ENCODE data around the gene ELOVL6.

The ELOVL6 gene

GRCh38 chr4:110109455-110109854 lies 89.0 kb downstream of the ELOVL6 start:
- H3K4me2 ChIP-seq (ENCODE audit: low read length), result no peak overlapping the region
- H3K4me1 ChIP-seq (ENCODE audit: low read length), result peaks cover 39% of the 10 kb centered on the region
- H3K36me3 ChIP-seq (replicated peaks; ENCODE audit: low read depth, low read length), result peaks cover 13% of the 10 kb centered on the region
- no peak overlapping the region for H3K9ac ChIP-seq (ENCODE audit: low read length)
- H4K20me1 ChIP-seq (ENCODE audit: insufficient read depth, low read length), result no peaks in the 10 kb centered on the region
- TF ChIP-seq EZH2phosphoT487 (IDR thresholded peaks at IDR 0.05; ENCODE audit: low read depth) (no peak), CTCF (IDR thresholded peaks at IDR 0.05; ENCODE audit: low read depth, low read length) (no peak)
- H3K9me3 ChIP-seq (ENCODE audit: insufficient read depth, low read length), result peaks cover 9% of the 10 kb centered on the region; the same call in 1 of the 2 replicates
- no peaks in the 10 kb centered on the region for H3K27me3 ChIP-seq (ENCODE audit: low read depth, low read length)
- no peaks in the 10 kb centered on the region for H3K79me2 ChIP-seq (ENCODE audit: low read length)
- no peak overlapping the region for H3K27ac ChIP-seq (ENCODE audit: low read length)
- H2AFZ ChIP-seq (ENCODE audit: low read depth, low read length), result no peak overlapping the region
- H3K4me3 ChIP-seq (ENCODE audit: low read length), result no peak overlapping the region

- Histone ChIP-seq H2AFZ (ENCODE audit: low read depth, low read length) (no peak overlapping the region), H3K27ac (ENCODE audit: low read length) (no peak overlapping the region), H3K4me2 (ENCODE audit: low read length) (no peak overlapping the region), H3K36me3 (replicated peaks; ENCODE audit: low read depth, low read length) (peaks cover 13% of the 10 kb centered on the region), H3K27me3 (ENCODE audit: low read depth, low read length) (no peaks in the 10 kb centered on the region), H3K79me2 (ENCODE audit: low read length) (no peaks in the 10 kb centered on the region), H4K20me1 (ENCODE audit: insufficient read depth, low read length) (no peaks in the 10 kb centered on the region), H3K9me3 (ENCODE audit: insufficient read depth, low read length) (peaks cover 9% of the 10 kb centered on the region; the same call in 1 of the 2 replicates), H3K4me1 (ENCODE audit: low read length) (peaks cover 36% of the 10 kb centered on the region), H3K9ac (ENCODE audit: low read length) (no peak overlapping the region), H3K4me3 (ENCODE audit: low read length) (no peak overlapping the region)
- TF ChIP-seq EZH2phosphoT487 (IDR thresholded peaks at IDR 0.05; ENCODE audit: low read depth), result no peak
- no peak for TF ChIP-seq CTCF (IDR thresholded peaks at IDR 0.05; ENCODE audit: low read depth, low read length)
These were observed 89.5 kb downstream of the ELOVL6 start for GRCh38 chr4:110108960-110109359.

GRCh38 chr4:110108422-110108821 lies 90.0 kb downstream of the ELOVL6 start:
- no peak overlapping the region for H3K4me3 ChIP-seq (ENCODE audit: low read length)
- TF ChIP-seq CTCF (IDR thresholded peaks at IDR 0.05; ENCODE audit: low read depth, low read length) (no peak), EZH2phosphoT487 (IDR thresholded peaks at IDR 0.05; ENCODE audit: low read depth) (no peak)
- H3K36me3 ChIP-seq (replicated peaks; ENCODE audit: low read depth, low read length), result peaks cover 13% of the 10 kb centered on the region
- H3K4me2 ChIP-seq (ENCODE audit: low read length), result no peak overlapping the region
- H4K20me1 ChIP-seq (ENCODE audit: insufficient read depth, low read length), result no peaks in the 10 kb centered on the region
- H3K27ac ChIP-seq (ENCODE audit: low read length), result no peak overlapping the region
- H2AFZ ChIP-seq (ENCODE audit: low read depth, low read length), result no peak overlapping the region
- no peaks in the 10 kb centered on the region for H3K27me3 ChIP-seq (ENCODE audit: low read depth, low read length)
- peaks cover 36% of the 10 kb centered on the region for H3K4me1 ChIP-seq (ENCODE audit: low read length)
- H3K79me2 ChIP-seq (ENCODE audit: low read length), result no peaks in the 10 kb centered on the region
- peaks cover 9% of the 10 kb centered on the region; the same call in 1 of the 2 replicates for H3K9me3 ChIP-seq (ENCODE audit: insufficient read depth, low read length)
- H3K9ac ChIP-seq (ENCODE audit: low read length), result no peak overlapping the region

GRCh38 chr4:110107866-110108265 lies 90.5 kb downstream of the ELOVL6 start:
- no peak overlapping the region for H2AFZ ChIP-seq (ENCODE audit: low read depth, low read length)
- no peaks in the 10 kb centered on the region for H3K79me2 ChIP-seq (ENCODE audit: low read length)
- TF ChIP-seq EZH2phosphoT487 (IDR thresholded peaks at IDR 0.05; ENCODE audit: low read depth) (no peak), CTCF (IDR thresholded peaks at IDR 0.05; ENCODE audit: low read depth, low read length) (no peak)
- H3K4me2 ChIP-seq (ENCODE audit: low read length), result no peak overlapping the region
- H3K27ac ChIP-seq (ENCODE audit: low read length), result no peak overlapping the region
- no peak overlapping the region for H3K4me3 ChIP-seq (ENCODE audit: low read length)
- H3K4me1 ChIP-seq (ENCODE audit: low read length), result peaks cover 36% of the 10 kb centered on the region
- no peak overlapping the region for H3K9ac ChIP-seq (ENCODE audit: low read length)
- H3K27me3 ChIP-seq (ENCODE audit: low read depth, low read length), result no peaks in the 10 kb centered on the region
- no peaks in the 10 kb centered on the region for H4K20me1 ChIP-seq (ENCODE audit: insufficient read depth, low read length)
- H3K36me3 ChIP-seq (replicated peaks; ENCODE audit: low read depth, low read length), result peaks cover 13% of the 10 kb centered on the region
- peaks cover 9% of the 10 kb centered on the region; the same call in 1 of the 2 replicates for H3K9me3 ChIP-seq (ENCODE audit: insufficient read depth, low read length)

All from OCI-LY3 (cell line).